Activated CD4-positive, alpha-beta T cell treated with anti-CD3 and anti-CD28 coated beads, Interleukin-2, amount 10 ng/mL, durations not matched to agents 24 days and 14 days (primary cell): ENCODE measurements around the gene LHFPL2. TPM values are rescaled to one million over a fixed set of nuclear protein-coding genes. Genes with fewer than 3 reads are reported as not detected.

Experiments used
- DNase-seq: peaks from one replicate; pipeline ENCODE4 v3.0.0; 2022
- H3K27ac Mint-ChIP-seq: one replicate; pipeline ENCODE4 v1.8.0; 2022; ENCODE audit warnings: mild to moderate bottlenecking, mixed read lengths
- H3K27me3 Mint-ChIP-seq: one replicate; pipeline ENCODE4 v1.8.0; 2022; ENCODE audit warnings: mixed read lengths
- H3K36me3 Mint-ChIP-seq: one replicate; pipeline ENCODE4 v1.8.0; 2022; ENCODE audit warnings: low read depth, mild to moderate bottlenecking, mixed read lengths
- H3K4me1 Mint-ChIP-seq: one replicate; pipeline ENCODE4 v1.8.0; 2021; ENCODE audit warnings: mixed read lengths
- H3K4me3 Mint-ChIP-seq: one replicate; pipeline ENCODE4 v1.8.0; 2022; ENCODE audit warnings: mild to moderate bottlenecking, moderate library complexity, mixed read lengths
- H3K9me3 Mint-ChIP-seq: one replicate; pipeline ENCODE4 v1.8.0; 2021; ENCODE audit warnings: mixed read lengths
- intact Hi-C: fragments of 100-400 bp; cut with micrococcal nuclease; formaldehyde crosslinking; loops from one replicate; pipeline ENCODE4 v1.15.1; 2023
- total RNA-seq: library from RNA; stranded (reverse); gene quantifications from 2 replicates; pipeline ENCODE4 v1.2.3, GENCODE V29; 2022

The LHFPL2 gene
- total RNA-seq, 1 donor from 2014 or later, result 0.30 TPM

- intact Hi-C loops, result no loop called here
- no peak for DNase-seq
- peaks cover 20% of the 10 kb centered on the region for H3K36me3 Mint-ChIP-seq
- H3K9me3 Mint-ChIP-seq, result peaks cover 6% of the 10 kb centered on the region
- no peaks in the 10 kb centered on the region for H3K27me3 Mint-ChIP-seq
- no peaks in the 10 kb centered on the region for H3K4me1 Mint-ChIP-seq
- H3K27ac Mint-ChIP-seq, result no peak overlapping the region
- no peak overlapping the region for H3K4me3 Mint-ChIP-seq
These were observed 200.7 kb downstream of the LHFPL2 start for GRCh38 chr5:78447775-78448424.
